HG03442 (cell line): ENCODE results near the gene SMYD1.

Source experiments
- ATAC-seq: cut with Tn5 transposase; IDR thresholded peaks from one replicate; pipeline ENCODE4 v1.9.1; 2021; ENCODE audit warnings: mild to moderate bottlenecking, moderate library complexity; ENCODE audit not compliant: unreplicated experiment

SMYD1 gene

GRCh38 chr2:88086401-88086800 lies 18.8 kb downstream of the SMYD1 start:
- ATAC-seq = no peak

DNA sequence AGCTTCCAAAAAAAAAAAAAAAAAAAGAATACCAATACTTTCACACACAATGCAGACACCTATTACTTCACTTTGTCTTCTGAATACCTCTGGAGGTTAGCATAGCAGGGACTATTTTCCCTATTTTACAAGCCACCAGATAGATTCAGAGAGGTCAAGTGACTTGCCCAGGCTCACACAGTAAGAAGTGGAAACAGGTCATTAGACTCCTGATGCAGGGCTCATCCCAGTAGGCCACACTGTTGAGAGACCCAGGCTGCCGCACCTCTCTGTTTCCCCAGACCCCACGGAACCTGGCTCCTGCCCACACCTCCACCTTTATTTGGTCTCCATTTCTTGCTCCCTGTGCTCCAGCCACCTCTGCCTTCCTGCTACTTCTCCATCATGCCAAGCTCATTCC lies 19.4 kb downstream of the SMYD1 start:
- no peak for ATAC-seq

DNA sequence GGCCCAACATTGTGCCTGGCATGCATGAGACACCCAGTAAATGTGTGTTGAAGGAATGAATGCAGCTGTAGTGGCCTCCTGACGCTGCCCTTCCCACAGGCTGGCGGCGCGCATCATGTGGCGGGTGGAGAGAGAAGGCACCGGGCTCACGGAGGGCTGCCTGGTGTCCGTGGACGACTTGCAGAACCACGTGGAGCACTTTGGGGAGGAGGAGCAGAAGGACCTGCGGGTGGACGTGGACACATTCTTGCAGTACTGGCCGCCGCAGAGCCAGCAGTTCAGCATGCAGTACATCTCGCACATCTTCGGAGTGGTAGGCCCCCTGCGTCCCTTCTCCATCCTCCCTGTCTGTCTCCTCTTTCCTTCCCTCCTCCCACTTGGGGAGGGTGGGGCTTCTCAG lies 20.1 kb downstream of the SMYD1 start:
- no peak for ATAC-seq

GRCh38 chr2:88088999-88089398 lies 21.4 kb downstream of the SMYD1 start:
- no peak for ATAC-seq

GRCh38 chr2:88090446-88091283 lies 23.0 kb downstream of the SMYD1 start:
- ATAC-seq = no peak

GRCh38 chr2:88091943-88092342 lies 24.3 kb downstream of the SMYD1 start:
- no peak for ATAC-seq

DNA sequence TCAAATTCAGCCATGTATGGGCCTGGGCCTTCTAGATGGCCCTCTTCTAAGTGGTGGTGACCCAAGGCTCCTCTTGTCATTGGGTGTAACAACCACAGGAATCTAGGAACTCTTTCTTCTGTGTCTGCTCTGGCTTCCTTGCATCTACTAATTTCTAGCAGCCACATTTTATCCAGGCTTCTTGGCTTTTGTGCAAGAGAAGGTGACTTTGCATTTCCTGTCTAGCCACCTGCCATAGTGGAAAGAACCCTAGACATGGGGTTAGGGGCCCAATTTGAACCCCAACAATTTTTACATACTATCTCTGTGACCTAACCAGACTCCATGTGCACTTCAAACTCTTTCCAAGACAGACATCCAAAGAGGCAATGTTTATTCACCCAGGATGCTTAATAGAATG lies 25.1 kb downstream of the SMYD1 start:
- no peak for ATAC-seq

DNA sequence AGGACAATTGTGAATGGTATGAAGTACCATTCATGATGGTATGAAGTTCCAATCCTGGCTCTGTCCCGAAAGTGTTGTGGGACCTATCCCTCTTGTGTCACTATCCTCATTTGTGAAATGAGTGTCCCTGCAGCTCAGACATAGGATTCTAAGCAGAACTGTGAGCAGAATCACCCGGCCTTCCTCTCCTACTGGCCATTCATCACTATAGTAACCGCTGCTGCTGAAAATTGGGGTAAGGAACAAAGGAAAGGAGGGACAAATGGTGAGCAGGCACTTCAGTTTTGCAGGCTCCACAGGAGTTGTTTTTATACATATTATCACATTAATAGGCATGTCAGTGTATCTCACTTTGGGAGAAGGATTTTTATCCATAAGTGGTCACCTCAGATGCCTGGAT lies 27.4 kb downstream of the SMYD1 start:
- no peak for ATAC-seq

DNA sequence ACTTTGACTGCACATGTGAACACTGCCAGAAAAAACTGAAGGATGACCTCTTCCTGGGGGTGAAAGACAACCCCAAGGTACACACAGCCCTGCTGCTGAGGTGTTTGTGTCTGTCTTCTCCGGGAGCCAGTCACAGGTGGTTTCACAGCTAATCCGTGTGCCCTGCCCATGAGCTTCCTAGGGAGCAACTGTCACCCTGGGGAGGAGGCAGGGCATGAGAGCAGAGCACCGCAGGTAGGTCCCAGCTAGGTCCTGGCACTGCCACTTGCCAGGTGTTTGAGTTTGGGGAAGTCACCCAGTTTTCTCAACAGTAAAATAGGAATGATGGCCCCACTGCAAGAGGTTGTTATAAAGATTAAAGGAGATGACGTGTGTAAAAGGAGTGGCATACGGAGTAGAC lies 29.1 kb downstream of the SMYD1 start:
- no peak for ATAC-seq

- ATAC-seq = no peak
Observed at GRCh38 chr2:88097192-88097591, 29.6 kb downstream of the SMYD1 start.

DNA sequence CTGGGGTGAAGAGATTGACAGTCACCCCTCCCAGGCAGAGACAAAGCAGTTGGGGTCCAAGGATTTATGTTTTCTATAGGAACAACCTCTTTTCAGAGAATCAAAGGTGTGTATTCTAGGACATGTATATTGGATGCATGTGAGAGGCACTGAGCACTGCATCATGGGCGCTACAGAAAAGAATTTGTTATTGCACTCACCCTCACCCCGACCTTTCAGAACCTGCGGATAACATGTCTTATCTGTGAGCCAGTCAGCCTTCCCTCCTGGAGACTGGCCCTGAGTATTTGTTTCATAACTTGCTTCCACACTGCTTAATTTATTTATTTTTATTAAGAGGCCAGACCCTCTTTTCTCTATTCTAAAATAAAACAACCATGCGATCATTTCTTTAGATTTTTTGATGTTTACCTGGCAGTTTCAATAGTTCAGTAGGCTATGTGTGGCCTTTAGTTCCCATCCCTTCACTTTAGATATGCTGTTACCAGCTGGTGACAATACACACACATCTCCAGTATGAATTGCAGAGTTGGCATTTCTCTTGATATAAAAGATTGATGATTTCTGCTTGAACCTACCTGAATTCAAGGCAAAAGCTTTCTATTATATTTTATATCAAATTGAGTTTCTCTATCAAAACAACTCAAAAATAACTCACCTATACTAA lies 30.4 kb downstream of the SMYD1 start:
- ATAC-seq = no peak

- no peak for ATAC-seq
Observed at GRCh38 chr2:88098558-88098900, 30.9 kb downstream of the SMYD1 start.

DNA sequence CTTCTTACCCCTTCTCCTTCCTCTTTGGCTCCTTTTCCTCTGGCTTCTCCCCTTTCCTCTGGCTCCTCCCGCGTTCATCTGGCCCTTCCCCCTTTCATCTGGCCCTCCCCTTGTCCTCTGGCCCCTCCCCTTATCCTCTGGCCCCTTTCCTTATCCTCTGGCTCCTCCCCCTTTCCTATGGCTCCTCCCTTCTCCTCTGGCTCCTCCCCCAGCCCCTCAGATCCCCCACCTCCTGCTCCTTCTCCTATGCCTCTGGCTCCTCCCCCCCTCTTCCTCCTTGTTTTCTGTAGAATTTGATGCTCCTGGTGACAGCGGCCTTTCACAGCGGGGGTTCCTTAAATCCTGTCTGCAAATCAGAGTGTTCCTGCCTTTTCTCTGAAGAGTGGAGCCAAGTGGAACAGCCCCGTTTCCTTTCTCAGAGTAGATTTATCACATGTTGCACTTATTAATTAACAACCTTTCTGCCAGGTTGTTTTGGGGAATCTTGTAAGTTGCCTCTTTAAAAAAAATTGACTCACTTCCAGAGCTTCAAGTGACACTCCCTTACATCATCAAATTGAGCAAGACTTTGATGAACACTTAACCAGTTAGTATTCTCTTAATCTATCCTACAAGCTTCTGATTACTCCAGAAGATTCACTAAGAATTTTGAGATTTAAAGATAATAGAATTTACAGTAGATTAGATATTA lies 32.3 kb downstream of the SMYD1 start:
- ATAC-seq = no peak

DNA sequence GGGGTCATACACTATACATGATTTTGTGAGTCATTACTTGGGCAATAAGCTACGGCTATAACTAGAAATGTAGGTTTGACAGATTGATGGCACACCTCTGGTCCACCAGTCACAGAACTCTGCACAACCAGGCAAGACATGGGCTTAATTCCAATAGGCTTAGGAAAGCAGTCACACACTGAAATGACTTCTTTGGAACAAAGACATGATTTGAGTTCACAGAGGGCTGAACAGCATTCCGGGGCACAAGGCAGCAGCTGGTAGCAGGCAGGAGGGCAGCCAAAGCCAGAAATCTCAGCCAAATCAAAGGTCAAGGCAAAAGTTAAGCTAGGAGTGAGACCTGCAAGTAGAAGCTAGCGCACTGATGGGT lies 32.8 kb downstream of the SMYD1 start:
- ATAC-seq = no peak

GRCh38 chr2:88108796-88109195 lies 41.2 kb downstream of the SMYD1 start:
- no peak for ATAC-seq

DNA sequence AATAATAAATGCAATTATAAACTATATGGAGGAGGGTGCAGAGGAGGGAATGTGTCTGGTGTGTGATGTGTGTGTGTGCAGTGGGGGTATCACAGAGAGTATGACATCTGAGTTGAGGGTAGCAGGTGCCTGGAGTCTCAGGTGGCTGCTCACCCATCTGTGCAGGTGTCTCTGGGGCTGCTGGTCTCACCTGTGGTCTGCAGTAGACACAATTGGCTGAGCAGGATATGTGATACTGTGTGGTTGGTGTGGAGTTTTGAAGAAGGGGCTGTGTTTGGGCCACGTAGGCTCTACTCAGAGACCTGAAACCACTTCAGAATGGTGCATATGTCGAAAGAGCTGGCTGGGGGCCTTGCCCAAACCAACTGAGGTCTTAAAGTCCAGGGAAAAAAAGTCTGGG lies 43.2 kb downstream of the SMYD1 start:
- ATAC-seq = no peak

DNA sequence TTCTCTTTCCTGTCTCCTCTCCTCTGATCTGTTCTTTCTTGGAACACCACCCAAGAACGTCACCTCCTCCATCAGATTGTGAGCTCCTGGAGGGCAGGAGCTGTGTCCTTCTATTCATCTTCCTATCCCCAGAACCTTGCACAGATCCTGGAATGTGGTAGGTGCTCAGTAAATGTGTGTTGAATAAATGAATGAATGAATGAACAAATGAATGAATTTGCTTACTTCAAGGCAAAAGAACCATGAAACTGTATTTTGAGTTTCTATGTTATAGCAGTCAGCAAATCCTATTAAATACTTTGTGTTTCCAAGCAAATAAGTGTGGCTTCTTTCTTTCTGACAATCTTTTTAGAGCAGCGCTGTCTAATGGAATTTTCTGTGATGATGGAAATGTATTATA lies 45.4 kb downstream of the SMYD1 start:
- no peak for ATAC-seq

- ATAC-seq = no peak
Observed at GRCh38 chr2:88114889-88115288, 47.3 kb downstream of the SMYD1 start.

GRCh38 chr2:88115825-88116518 lies 48.3 kb downstream of the SMYD1 start:
- no peak for ATAC-seq

GRCh38 chr2:88116669-88117432 lies 49.2 kb downstream of the SMYD1 start:
- ATAC-seq = no peak

- no peak for ATAC-seq
Observed at GRCh38 chr2:88117973-88118372, 50.3 kb downstream of the SMYD1 start.
